IMR-90 (cell line): Measurements from ENCODE around the gene FAM118A. TPM values are rescaled to one million over a fixed set of nuclear protein-coding genes. Genes with fewer than 3 reads are reported as not detected.
"Not testable (repeated sequence)": the region's sequence is repeated elsewhere in the genome, so short reads cannot be mapped to it uniquely, and the experiment has no call there.

ENCODE experiments used
- ATAC-seq: fragments of 200-7000 bp; cut with Tn5 transposase; 2 replicates; pipeline ENCODE4 v1.9.1; 2020; ENCODE audit warnings: low read depth, mild to moderate bottlenecking, moderate library complexity
- BruUV-seq: library from RNA; stranded (reverse); fragments of 400-500 nt; replicated peaks from 2 replicates; lab custom pipeline; 2021; lab: Mats Ljungman, UMichigan
- CTCF ChIA-PET: fragments of 300-600 bp; formaldehyde crosslinking; extraction: SDS; loops from one replicate; lab custom pipeline; 2021; ENCODE audit warnings: antibody characterized with exemption; lab: Yijun Ruan, JAX
- POLR2A ChIA-PET: fragments of 300-600 bp; sonication (Branson Sonifier 250); formaldehyde crosslinking; loops from one replicate; lab custom pipeline; 2022; ENCODE audit warnings: antibody characterized with exemption; ENCODE audit not compliant: unreplicated experiment; lab: Charles Lee
- DNase-seq: peaks from one replicate; pipeline ENCODE4 v3.0.0; 2013
- H2AFZ ChIP-seq: replicated peaks from 2 replicates; pipeline ENCODE3; 2013; ENCODE audit warnings: low read length, mild to moderate bottlenecking; ENCODE audit not compliant: poor library complexity
- H2AK5ac ChIP-seq: 2 replicates; pipeline ENCODE4 v1.6.1; 2013; ENCODE audit warnings: low read depth, low read length, inconsistent platforms
- H2AK9ac ChIP-seq: replicated peaks from 2 replicates; pipeline ENCODE3; 2013; ENCODE audit warnings: mild to moderate bottlenecking, low read depth, low read length, moderate library complexity; ENCODE audit not compliant: poor library complexity
- H2BK120ac ChIP-seq: 2 replicates; pipeline ENCODE4 v1.6.1; 2013; ENCODE audit warnings: low read depth, low read length, inconsistent platforms
- H2BK15ac ChIP-seq: 3 replicates; pipeline ENCODE4 v1.6.1; 2013; ENCODE audit warnings: low read depth, low read length, inconsistent platforms
- H2BK20ac ChIP-seq: 2 replicates; pipeline ENCODE4 v1.6.1; 2013; ENCODE audit warnings: low read depth, mild to moderate bottlenecking, inconsistent platforms, low read length, moderate library complexity
- H2BK5ac ChIP-seq: 2 replicates; pipeline ENCODE4 v1.6.1; 2013; ENCODE audit warnings: mild to moderate bottlenecking, low read depth, low read length, inconsistent platforms; ENCODE audit not compliant: poor library complexity, severe bottlenecking
- H3K14ac ChIP-seq: replicated peaks from 2 replicates; pipeline ENCODE4 v1.6.1; 2013; ENCODE audit warnings: low read depth, low read length, inconsistent platforms
- H3K18ac ChIP-seq: 2 replicates; pipeline ENCODE4 v1.6.1; 2013; ENCODE audit warnings: low read depth, low read length, control low read depth
- H3K23ac ChIP-seq: 2 replicates; pipeline ENCODE4 v1.6.1; 2013; ENCODE audit warnings: low read depth, low read length, inconsistent platforms
- H3K27ac ChIP-seq: 2 replicates; pipeline ENCODE4 v1.5.1; 2013; ENCODE audit warnings: mild to moderate bottlenecking, control low read depth, low read length; ENCODE audit not compliant: insufficient read depth
- H3K27me3 ChIP-seq: 2 replicates; pipeline ENCODE4 v1.6.1; 2013; ENCODE audit warnings: low read length; ENCODE audit not compliant: control insufficient read depth, insufficient read depth
- H3K36me3 ChIP-seq: 2 replicates; pipeline ENCODE4 v1.6.1; 2013; ENCODE audit warnings: low read length, mixed read lengths; ENCODE audit not compliant: control insufficient read depth, insufficient read depth
- H3K4ac ChIP-seq: 2 replicates; pipeline ENCODE4 v1.6.1; 2013; ENCODE audit warnings: low read depth, low read length, inconsistent platforms
- H3K4me1 ChIP-seq: 2 replicates; pipeline ENCODE4 v1.6.1; 2013; ENCODE audit warnings: low read length, mixed read lengths; ENCODE audit not compliant: control insufficient read depth, insufficient read depth
- H3K4me2 ChIP-seq: 2 replicates; pipeline ENCODE4 v1.6.1; 2013; ENCODE audit warnings: low read depth, mild to moderate bottlenecking, control low read depth, low read length, moderate library complexity
- H3K4me3 ChIP-seq: 2 replicates; pipeline ENCODE4 v1.5.1; 2013; ENCODE audit warnings: low read depth, mild to moderate bottlenecking, control low read depth, low read length, moderate library complexity; ENCODE audit not compliant: insufficient read depth
- H3K56ac ChIP-seq: 2 replicates; pipeline ENCODE4 v1.6.1; 2013; ENCODE audit warnings: low read length, inconsistent platforms; ENCODE audit not compliant: insufficient read depth; ENCODE audit errors: extremely low read depth
- H3K79me1 ChIP-seq, 2 experiments: 2 replicates each; pipeline ENCODE4 v1.6.1; 2013; ENCODE audit warnings: low read length in 2 of 2, inconsistent platforms in 1 of 2, low read depth in 1 of 2
- H3K9ac ChIP-seq: 2 replicates; pipeline ENCODE4 v1.6.1; 2013; ENCODE audit warnings: low read depth, low read length, control low read depth
- H3K9me1 ChIP-seq: 2 replicates; pipeline ENCODE4 v1.6.1; 2013; ENCODE audit warnings: low read length, inconsistent platforms; ENCODE audit not compliant: insufficient read depth
- H3K9me3 ChIP-seq: 2 replicates; pipeline ENCODE4 v1.6.1; 2013; ENCODE audit warnings: low read length; ENCODE audit not compliant: control insufficient read depth, insufficient read depth
- H4K20me1 ChIP-seq: 2 replicates; pipeline ENCODE4 v1.6.1; 2013; ENCODE audit warnings: low read length, inconsistent platforms; ENCODE audit not compliant: insufficient read depth
- H4K5ac ChIP-seq: 2 replicates; pipeline ENCODE4 v1.6.1; 2013; ENCODE audit warnings: mild to moderate bottlenecking, low read depth, low read length, control low read depth
- H4K8ac ChIP-seq, 2 experiments: 2 replicates each; pipeline ENCODE4 v1.6.1; 2013; ENCODE audit warnings: low read depth in 2 of 2, low read length in 2 of 2, control low read depth in 1 of 2, inconsistent platforms in 1 of 2
- H4K91ac ChIP-seq: 2 replicates; pipeline ENCODE4 v1.6.1; 2013; ENCODE audit warnings: low read depth, low read length, inconsistent platforms; ENCODE audit not compliant: insufficient read depth
- WGBS, 2 experiments: methylation state at CpG; one replicate each; pipeline versions ENCODE4 v1.1.5 to v1.1.7; 2013; ENCODE audit warnings: missing lambda C conversion rate in 2 of 2; ENCODE audit not compliant: insufficient read length in 1 of 2; ENCODE audit errors: extremely low coverage in 2 of 2; 5-methylcytosine and 5-hydroxymethylcytosine counted together
- dilution Hi-C: fragments of 300-500 bp; cut with HindIII; formaldehyde crosslinking; loops from one replicate; pipeline ENCODE4 v1.14.3; 2018; ENCODE audit warnings: low sequenced_read_pairs; ENCODE audit not compliant: unreplicated experiment
- in situ Hi-C: fragments of 300-500 bp; cut with MboI; formaldehyde crosslinking; loops from 3 replicates; pipeline ENCODE4 v1.14.3; 2019; ENCODE audit warnings: low sequenced_read_pairs, inconsistent platforms, mixed read lengths
- intact Hi-C: fragments of 100-400 bp; cut with micrococcal nuclease; formaldehyde crosslinking; loops from 2 replicates; pipeline ENCODE4 v1.10.0; 2022
- polyA plus RNA-seq, 3 experiments: library from polyadenylated mRNA; depleted of rRNA; stranded (reverse); fragments of >200 nt; gene quantifications; 2 replicates each; pipeline ENCODE4 v1.2.3, GENCODE V29; 2012; ENCODE audit warnings: low replicate concordance in 1 of 3
- total RNA-seq: library from RNA; depleted of rRNA; stranded (reverse); fragments of >200 nt; gene quantifications from 2 replicates; pipeline ENCODE4 v1.2.3, GENCODE V29; 2012

FAM118A gene
- total and polyA plus RNA-seq, 2 of the 4 experiments (the other 2 are of a cell fraction) = 20.6 to 95.6 TPM

GRCh38 chr22:45295004-45295403, 14.7 kb upstream of the FAM118A start:
- POLR2A ChIA-PET = not testable (repeated sequence)
- WGBS, 2 experiments = no CpG with 5 or more reads among the region's 6 CpGs

More at GRCh38 chr22:45295004-45295403, 14.7 kb upstream of the FAM118A start:
- H3K56ac ChIP-seq, H3K27me3 ChIP-seq, H3K18ac ChIP-seq, BruUV-seq, H2AK5ac ChIP-seq, H2BK20ac ChIP-seq, H4K91ac ChIP-seq, H4K20me1 ChIP-seq, H3K9ac ChIP-seq, H3K23ac ChIP-seq, H3K9me3 ChIP-seq, H3K4me1 ChIP-seq, in situ Hi-C loops, H3K36me3 ChIP-seq, DNase-seq, H2BK15ac ChIP-seq, CTCF ChIA-PET, H3K4me3 ChIP-seq, H2AFZ ChIP-seq, H2BK5ac ChIP-seq, H3K79me1 ChIP-seq, H3K14ac ChIP-seq, H3K4me2 ChIP-seq, intact Hi-C loops, H2AK9ac ChIP-seq, H3K27ac ChIP-seq, H3K4ac ChIP-seq, H4K5ac ChIP-seq, H4K8ac ChIP-seq, ATAC-seq, H2BK120ac ChIP-seq, dilution Hi-C loops: not testable (repeated sequence)
- H3K9me1 ChIP-seq = peaks cover 13% of the 10 kb centered on the region
